DLD1 (cell line): Measurements from ENCODE around the gene FAM186B.
"Not testable (repeated sequence)": the region's sequence is repeated elsewhere in the genome, so short reads cannot be mapped to it uniquely, and the experiment has no call there.

ENCODE experiments used
- in situ Hi-C: cut with HindIII; loops from 2 replicates; pipeline ENCODE4 v1.10.0; 2017; ENCODE audit warnings: low sequenced_read_pairs

FAM186B gene

GRCh38 chr12:49605539-49605938 lies at the start of gene FAM186B:
FAM186B (minus strand) TSS chr12:49605639; CDS start chr12:49605477, 162 bp downstream.
- in situ Hi-C loops, result not testable (repeated sequence)

- in situ Hi-C loops, result no loop called here
Observed at GRCh38 chr12:49654715-49655114, 49.3 kb upstream of the FAM186B start.

- in situ Hi-C loops, result no loop called here
Observed at GRCh38 chr12:49652921-49653520, 47.6 kb upstream of the FAM186B start.

- in situ Hi-C loops, result no loop called here
Observed at GRCh38 chr12:49651855-49652254, 46.4 kb upstream of the FAM186B start.

GRCh38 chr12:49649892-49650291 lies 44.5 kb upstream of the FAM186B start:
- in situ Hi-C loops, result loop anchor here (10.0 kb wide), 1 partner anchor 75 kb away; no protein-coding TSS in a partner anchor

GRCh38 chr12:49649445-49649844 lies 44.0 kb upstream of the FAM186B start:
- in situ Hi-C loops, result loop anchor here (10.0 kb wide), 1 partner anchor 75 kb away; no protein-coding TSS in a partner anchor

- in situ Hi-C loops, result loop anchor here (10.0 kb wide), 1 partner anchor 74 kb away; no protein-coding TSS in a partner anchor
Observed at GRCh38 chr12:49648712-49649003, 43.2 kb upstream of the FAM186B start.

- in situ Hi-C loops, result loop anchor here (10.0 kb wide), 1 partner anchor 73 kb away; no protein-coding TSS in a partner anchor
Observed at GRCh38 chr12:49647827-49648711, 42.6 kb upstream of the FAM186B start.

GRCh38 chr12:49646871-49647654 lies 41.6 kb upstream of the FAM186B start:
- in situ Hi-C loops, result loop anchor here (10.0 kb wide), 1 partner anchor 72 kb away; no protein-coding TSS in a partner anchor

- in situ Hi-C loops, result loop anchor here (10.0 kb wide), 1 partner anchor 72 kb away; no protein-coding TSS in a partner anchor
Observed at GRCh38 chr12:49646331-49646830, 40.9 kb upstream of the FAM186B start.

GRCh38 chr12:49645146-49646039 lies 40.0 kb upstream of the FAM186B start:
- in situ Hi-C loops, result loop anchor here (10.0 kb wide), 1 partner anchor 71 kb away; no protein-coding TSS in a partner anchor

- in situ Hi-C loops, result loop anchor here (10.0 kb wide), 1 partner anchor 70 kb away; no protein-coding TSS in a partner anchor
Observed at GRCh38 chr12:49644620-49644994, 39.2 kb upstream of the FAM186B start.

GRCh38 chr12:49643961-49644619 lies 38.7 kb upstream of the FAM186B start:
- in situ Hi-C loops, result loop anchor here (10.0 kb wide), 1 partner anchor 69 kb away; no protein-coding TSS in a partner anchor

- in situ Hi-C loops, result loop anchor here (10.0 kb wide), 1 partner anchor 68 kb away; no protein-coding TSS in a partner anchor
Observed at GRCh38 chr12:49643135-49643534, 37.7 kb upstream of the FAM186B start.

GRCh38 chr12:49642370-49642802 lies 36.9 kb upstream of the FAM186B start:
- in situ Hi-C loops, result loop anchor here (10.0 kb wide), 1 partner anchor 68 kb away; no protein-coding TSS in a partner anchor

GRCh38 chr12:49641748-49642369 lies 36.4 kb upstream of the FAM186B start:
- in situ Hi-C loops, result loop anchor here (10.0 kb wide), 1 partner anchor 67 kb away; no protein-coding TSS in a partner anchor

- in situ Hi-C loops, result no loop called here
Observed at GRCh38 chr12:49636979-49637755, 31.7 kb upstream of the FAM186B start.

GRCh38 chr12:49636574-49636973 lies 31.1 kb upstream of the FAM186B start:
- in situ Hi-C loops, result no loop called here
